ENCODE data around the gene FZD4.

GRCh38 chr11:86990031-86990430 is 34.8 kb upstream of the FZD4 start:
- TF ChIP-seq POLR2AphosphoS5 (IDR thresholded peaks at IDR 0.05; ENCODE audit: low read depth, low read length) (no peak), POLR2A (IDR thresholded peaks at IDR 0.05; ENCODE audit: low read depth, low read length) (no peak), TAF1 (IDR thresholded peaks at IDR 0.05; ENCODE audit: borderline replicate concordance, low read depth, low read length) (no peak)
